ENCODE results near the gene RENBP.
A peak's percentile ranks its signal among the peaks of the same experiment; 100 is the strongest.

RENBP gene

GRCh38 chrX:153970357-153971123 lies 26.1 kb upstream of the RENBP start:
- DNase-seq = peak; percentile 75

GRCh38 chrX:153969904-153970356 lies 25.5 kb upstream of the RENBP start:
- no peak for DNase-seq

GRCh38 chrX:153969125-153969903 lies 24.9 kb upstream of the RENBP start:
- no peak for DNase-seq

- DNase-seq = peak; percentile 70
Observed at GRCh38 chrX:153968754-153969124, 24.3 kb upstream of the RENBP start.

GRCh38 chrX:153968255-153968654 lies 23.8 kb upstream of the RENBP start:
- no peak for DNase-seq

- DNase-seq = no peak
Observed at GRCh38 chrX:153967536-153968224, 23.2 kb upstream of the RENBP start.

GRCh38 chrX:153966841-153967535 lies 22.5 kb upstream of the RENBP start:
- no peak for DNase-seq

- DNase-seq = no peak
Observed at GRCh38 chrX:153966283-153966688, 21.8 kb upstream of the RENBP start.

GRCh38 chrX:153965406-153965805 lies 21.0 kb upstream of the RENBP start:
- DNase-seq = no peak

- no peak for DNase-seq
Observed at GRCh38 chrX:153964105-153964504, 19.7 kb upstream of the RENBP start.

GRCh38 chrX:153963546-153963945 lies 19.1 kb upstream of the RENBP start:
- no peak for DNase-seq

- DNase-seq = no peak
Observed at GRCh38 chrX:153961292-153961691, 16.8 kb upstream of the RENBP start.

GRCh38 chrX:153960786-153961185 lies 16.3 kb upstream of the RENBP start:
- no peak for DNase-seq

- no peak for DNase-seq
Observed at GRCh38 chrX:153960077-153960476, 15.6 kb upstream of the RENBP start.

- DNase-seq = no peak
Observed at GRCh38 chrX:153959649-153960048, 15.2 kb upstream of the RENBP start.

GRCh38 chrX:153958605-153959004 lies 14.2 kb upstream of the RENBP start:
- no peak for DNase-seq

GRCh38 chrX:153957224-153957623 lies 12.8 kb upstream of the RENBP start:
- DNase-seq = no peak

GRCh38 chrX:153956044-153956907 lies 11.8 kb upstream of the RENBP start:
- DNase-seq = no peak

- DNase-seq = no peak
Observed at GRCh38 chrX:153955228-153955732, 10.8 kb upstream of the RENBP start.

- no peak for DNase-seq
Observed at GRCh38 chrX:153954558-153955227, 10.2 kb upstream of the RENBP start.

- DNase-seq = no peak
Observed at GRCh38 chrX:153953892-153954557, 9.6 kb upstream of the RENBP start.

Data from NCI-H1436 (cell line).